HuH-7.5 (cell line): ENCODE measurements around the gene RXRA.

Experiments used
- DNase-seq: peaks from one replicate; pipeline ENCODE4 v3.0.0; 2011; ENCODE audit warnings: low spot score

The RXRA gene

DNA sequence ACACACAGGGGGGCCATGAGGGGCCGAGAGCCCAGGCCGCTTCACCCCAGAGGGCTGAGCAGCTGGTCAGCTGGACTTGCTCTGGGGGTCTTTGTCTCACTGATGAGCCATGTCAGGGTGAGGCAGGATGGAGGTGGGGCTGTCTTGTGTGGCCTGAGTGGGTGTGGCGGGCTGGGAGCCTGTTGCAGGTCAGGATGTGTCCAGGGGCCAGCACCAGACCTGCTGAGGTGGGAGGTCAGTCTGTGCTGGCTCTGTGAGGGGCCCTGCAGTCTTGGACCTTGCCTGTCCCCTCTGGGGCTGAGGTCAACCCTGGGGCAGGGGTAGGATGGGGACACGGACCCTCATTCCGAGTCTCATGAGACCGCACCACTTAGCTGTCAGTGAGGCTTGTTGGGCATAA is 56.9 kb downstream of the RXRA start:
- DNase-seq = no peak

DNA sequence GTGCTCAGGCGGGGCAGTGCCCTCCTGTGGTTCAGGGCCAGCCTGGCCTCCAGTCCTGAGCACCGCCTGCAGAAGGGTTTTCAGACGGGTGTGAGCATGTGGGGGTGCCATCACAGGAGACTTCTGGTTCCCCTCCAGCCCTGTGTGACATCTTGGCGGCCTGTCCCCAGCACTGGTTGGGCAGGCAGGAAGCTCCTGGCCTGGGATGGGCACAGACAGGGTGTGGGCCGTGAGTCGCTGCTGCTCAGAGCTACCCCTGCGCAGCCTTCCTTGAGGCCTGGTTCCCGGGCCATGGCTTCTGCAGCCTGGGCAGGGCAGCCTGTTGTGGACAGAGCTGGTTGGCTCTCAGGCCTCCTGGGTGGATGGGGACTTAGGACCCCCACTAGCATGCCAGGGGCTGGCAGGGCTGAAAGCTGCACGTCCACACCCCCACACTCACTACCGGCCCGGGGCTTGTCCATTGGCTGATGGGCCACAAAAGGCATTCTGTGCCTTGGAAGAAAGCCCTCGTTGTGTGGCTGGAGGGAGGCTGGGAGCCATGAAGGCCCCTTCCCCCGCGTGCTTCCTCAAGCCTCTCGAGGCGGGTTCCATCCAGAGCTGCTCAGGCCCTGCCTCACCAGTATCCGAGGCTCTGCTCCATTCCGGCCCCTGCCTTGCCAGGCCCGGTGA is 58.7 kb downstream of the RXRA start:
- DNase-seq = no peak

DNA sequence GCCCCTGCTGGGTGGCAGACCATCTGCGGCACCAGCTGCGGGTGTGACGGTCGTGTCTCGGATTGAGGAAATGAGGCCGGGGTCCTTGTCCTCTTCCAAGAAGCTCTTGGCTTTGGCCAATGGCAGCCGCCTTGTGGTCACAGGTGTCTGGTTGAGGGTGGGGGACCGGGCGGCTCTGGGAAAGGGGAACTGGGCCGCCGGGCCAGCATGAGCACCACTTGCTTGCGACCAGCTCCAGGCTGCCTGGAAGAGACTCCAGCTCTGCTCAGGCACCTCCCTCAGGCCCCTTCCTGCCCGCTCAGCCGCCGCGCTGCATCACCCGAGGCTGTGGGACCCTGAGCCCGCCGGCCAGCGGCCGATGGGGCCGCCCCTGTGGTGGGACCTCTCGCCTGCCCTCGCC is 59.7 kb downstream of the RXRA start:
- no peak for DNase-seq

DNA sequence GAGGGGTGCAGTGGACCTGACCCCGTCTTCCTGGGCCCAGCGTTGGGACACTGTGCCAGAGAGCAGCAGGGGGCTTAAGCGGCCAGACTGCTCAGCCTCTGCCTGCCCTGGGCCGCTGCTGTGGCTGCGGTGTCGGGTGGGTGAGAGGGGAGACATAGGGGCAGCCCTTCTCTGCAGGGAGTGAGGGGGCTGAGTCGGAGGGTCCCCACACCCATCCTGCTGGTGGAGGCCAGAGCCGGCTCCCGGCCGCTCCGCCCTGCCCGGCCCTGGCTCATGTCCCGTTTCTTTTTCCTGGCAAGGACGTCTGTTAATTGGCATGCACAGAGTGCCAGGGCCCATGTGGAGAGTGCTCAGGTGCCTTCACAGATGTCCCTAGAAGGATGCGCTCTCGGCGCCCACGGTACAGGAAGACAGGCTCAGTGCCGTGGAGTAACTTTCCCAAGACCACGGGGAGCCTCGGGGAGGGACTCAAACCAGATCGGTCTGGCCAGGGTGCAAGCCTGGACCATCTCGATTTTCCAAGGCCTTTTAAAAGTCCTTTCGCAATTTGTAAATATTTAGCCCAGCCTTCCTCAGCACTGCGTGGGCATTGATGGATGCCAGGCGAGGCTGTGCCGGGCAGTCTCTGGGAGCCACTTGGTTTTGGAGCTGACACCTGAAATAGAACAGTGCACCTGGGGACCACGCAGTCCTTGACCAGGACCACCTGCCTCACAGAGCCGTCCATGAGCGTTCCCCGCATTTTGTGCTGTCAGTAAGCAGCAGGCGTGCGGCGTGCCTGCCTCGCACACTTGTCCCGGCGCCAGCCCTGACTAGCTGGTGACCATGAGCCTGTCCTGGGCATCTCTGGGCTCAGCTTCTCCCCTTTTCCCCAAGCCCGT is 60.9 kb downstream of the RXRA start:
- DNase-seq = no peak

DNA sequence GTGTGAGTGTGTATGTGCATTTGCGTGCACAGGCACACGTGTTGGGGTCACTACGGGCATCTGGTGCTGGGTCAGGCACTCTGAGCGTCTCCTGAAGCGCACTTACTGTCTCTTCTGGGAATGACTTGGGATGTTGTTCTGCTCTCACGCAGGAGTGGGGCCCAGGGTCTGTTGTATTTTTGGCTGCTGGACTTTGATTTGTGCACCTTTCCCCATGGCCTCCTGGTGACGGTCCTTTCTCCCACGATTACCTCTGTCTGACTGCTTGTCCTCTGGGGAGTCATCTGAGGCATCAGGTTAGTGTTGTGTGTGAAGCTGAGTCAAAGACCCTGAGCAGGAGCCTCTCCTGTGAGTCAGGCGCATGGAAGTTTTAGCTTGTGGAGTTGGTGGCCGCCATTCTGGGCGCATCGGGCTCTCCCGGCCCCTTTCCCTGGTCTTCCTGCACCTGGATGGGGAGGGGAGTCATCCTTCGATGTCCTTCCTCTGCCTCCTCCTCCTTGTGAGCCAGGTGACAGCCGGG is 62.1 kb downstream of the RXRA start:
- no peak for DNase-seq

DNA sequence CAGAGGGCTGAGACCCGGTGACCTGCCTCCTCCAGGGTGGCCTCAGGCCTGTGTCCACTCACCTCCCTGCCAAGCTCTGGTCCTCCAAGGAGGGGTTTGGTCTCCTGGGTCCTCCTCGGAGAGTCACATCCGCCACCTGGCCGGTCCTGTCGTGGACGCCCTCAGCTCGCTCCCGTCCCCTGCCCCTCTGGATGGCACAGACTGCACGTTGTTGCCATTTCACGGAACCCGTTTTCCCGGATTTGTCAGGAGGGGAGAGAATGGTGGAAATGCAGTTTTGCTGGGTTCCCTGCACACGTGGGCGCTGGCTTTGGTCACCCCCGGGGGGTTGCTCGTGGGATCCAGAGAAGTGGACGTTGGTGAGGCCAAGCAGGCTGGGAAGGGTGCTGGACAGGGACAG is 62.7 kb downstream of the RXRA start:
- no peak for DNase-seq

DNA sequence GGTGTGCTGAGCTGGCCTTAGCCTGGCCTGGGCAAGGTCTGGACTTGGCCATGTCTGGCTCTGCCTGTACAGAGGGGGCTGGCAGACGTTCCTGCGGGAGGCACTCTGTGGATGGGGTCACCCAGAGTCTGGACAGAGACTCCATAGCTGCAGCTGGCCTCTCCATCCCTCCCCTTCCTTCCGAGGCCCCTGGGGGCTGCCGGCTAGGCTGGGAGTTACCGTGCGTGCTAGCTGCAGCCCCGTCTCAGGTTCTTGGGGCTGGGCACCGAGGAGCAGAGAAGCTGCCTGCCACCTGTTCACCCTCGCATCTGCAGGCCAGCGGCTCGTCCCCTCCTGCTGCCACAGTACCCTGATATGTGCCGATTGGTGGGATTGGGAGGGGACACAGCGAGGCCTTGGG is 63.4 kb downstream of the RXRA start:
- DNase-seq = no peak

DNA sequence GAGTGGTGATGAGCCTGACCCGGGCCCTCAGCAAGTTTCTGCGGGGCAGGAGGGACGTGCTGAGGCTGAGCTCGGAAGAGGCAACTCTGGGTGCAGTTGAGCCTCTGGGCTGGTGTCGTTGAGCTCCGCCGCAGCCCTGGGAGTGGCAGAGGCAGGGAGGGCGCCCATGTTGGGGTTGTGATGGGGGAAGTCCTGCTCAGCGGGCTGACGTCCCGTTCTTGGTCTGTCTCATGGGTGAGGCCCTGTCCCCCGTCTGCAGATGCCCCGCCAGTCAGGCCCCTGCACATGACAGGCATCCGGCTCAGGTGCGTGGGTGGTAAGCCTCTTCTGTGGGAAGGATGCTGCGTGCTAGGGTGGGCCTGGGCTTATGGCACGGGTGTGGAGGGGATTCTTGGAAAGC is 64.3 kb downstream of the RXRA start:
- DNase-seq = no peak

DNA sequence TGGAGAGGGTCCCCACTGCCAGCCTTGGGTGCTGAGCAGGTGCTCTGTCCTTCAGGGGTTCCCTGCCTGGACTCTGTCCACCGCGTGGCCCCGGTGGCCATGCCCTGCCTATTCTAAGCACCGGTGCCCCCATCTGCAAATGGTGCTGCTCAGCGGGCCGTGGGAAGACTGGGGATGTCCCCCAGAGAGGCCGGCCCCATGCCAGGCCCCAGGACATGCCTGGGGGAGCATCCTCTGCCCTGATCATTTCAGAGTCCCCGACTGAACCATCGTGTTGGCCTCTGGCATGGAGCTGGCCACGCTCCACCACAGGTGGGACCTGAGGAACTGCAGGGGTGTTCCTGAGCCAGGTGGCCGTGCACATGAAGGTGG is 64.7 kb downstream of the RXRA start:
- no peak for DNase-seq

DNA sequence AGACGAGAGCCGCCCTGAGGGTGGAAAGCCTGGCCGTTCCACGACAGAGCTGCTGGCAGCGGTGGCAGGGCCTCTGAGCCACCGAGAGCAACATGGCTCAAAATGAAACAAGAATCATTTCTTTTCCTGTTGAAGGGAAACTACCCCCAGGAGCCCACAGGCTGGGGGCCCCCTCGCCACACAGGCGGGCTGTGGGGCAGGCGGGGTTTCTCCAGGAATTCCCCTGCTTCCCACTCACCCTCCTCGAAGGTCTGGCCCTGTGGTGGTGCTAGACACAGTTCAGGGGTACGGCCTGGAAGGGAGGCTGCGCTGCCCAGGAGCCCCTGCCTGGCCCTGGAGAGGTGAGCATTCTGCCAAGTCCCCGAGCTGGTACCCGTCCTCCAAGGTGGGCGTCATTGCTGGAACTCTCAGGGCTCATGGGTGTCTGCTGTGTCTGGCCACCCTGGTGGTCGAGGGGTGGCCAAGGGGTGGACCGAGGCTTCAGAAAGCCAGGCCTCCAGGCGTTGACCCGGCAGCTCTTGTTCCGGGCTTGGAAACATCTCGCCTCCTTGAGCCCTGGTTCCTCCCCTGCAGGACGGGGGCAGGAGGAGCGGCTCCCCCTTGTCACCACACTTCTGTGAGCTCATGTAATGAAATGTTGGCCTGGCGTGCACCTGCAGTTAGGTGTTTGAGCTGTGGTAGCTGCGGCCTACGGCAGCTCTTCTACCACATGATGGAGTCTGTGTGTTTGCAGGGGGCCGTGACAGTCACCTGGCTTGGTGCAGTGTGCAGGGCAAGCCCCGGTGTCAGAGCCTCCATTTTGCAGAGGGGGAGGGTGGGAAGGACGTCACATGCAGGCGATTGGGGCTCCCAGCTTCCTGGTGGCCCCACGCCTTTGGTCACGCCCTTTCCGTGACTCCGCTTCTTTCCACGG is 65.3 kb downstream of the RXRA start:
- no peak for DNase-seq

DNA sequence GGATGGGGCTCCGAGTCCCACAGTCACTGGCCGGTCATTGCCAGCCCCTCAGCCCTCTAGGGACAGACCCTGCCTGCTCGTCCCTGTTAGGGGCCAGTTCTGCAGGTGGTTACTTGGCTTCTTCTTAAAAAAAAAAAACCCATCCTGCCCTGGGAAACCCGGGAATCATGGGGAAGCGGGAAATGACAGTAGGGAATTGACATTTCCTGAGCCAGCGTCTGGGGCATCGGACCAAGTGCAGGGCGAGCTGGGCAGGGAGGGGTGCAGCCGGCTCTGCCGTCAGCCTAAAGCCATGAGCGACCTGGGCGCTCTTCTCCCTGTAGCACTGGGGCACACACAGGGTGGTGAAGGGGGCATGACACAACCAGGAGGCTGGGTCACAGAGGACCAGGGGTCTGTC is 66.6 kb downstream of the RXRA start:
- DNase-seq = no peak

DNA sequence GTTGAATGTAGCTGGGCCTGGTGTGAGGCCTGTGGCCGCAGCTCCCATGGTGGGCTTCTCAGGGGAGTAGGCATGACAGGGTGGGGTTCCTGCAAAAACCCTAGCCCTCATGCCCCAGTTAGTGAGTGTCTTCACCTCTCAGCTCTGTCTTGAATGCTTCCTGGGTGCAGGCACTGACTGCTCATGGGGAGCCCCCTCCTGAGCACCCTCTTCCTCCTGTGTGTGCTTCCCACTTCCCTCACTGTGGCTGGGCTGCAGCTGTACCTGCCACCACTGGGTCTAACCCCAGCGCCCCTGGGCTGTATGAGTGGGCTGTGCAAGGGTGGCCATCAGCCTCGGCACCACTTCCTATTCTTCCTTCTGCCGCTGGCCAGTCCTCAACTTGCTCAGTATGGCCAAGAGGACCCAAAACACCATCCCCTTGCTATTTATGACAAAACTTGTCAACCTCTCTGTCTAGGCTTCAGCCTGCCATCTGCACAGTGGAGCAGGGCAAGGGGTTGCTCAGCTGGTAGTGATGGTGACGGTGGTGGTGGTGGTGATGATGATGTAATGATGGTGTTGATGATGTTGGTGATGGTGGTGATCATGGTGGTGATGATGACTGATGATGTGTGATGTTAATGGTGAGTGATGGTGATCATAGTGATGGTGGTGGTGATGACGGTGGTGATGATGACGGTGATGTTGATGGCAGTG is 67.5 kb downstream of the RXRA start:
- no peak for DNase-seq

DNA sequence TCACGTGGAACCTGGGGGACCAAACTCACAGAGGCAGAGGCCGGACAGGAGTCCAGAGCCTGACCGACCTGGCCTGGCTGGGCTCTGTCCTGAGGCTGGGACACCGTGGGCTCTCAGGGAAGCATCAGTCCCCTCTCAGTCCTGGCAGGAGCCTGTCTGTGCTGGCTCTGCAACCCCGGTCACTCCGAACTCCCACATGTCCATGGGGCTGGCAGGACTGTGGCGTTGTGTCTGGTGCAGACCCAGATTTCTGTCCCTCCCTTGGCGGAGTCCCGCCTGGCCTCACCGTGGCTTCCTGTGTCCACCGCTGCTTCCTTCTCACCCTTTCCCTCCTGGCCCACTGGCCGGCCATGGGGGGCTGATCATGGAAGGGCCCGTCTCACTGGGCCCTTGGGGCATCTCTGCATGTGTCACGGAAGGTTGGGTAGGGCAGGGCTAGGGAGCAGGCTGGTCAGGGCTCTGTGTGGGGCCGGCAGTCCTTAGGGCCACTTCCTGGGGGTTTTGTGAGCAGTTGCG is 68.8 kb downstream of the RXRA start:
- DNase-seq = no peak

DNA sequence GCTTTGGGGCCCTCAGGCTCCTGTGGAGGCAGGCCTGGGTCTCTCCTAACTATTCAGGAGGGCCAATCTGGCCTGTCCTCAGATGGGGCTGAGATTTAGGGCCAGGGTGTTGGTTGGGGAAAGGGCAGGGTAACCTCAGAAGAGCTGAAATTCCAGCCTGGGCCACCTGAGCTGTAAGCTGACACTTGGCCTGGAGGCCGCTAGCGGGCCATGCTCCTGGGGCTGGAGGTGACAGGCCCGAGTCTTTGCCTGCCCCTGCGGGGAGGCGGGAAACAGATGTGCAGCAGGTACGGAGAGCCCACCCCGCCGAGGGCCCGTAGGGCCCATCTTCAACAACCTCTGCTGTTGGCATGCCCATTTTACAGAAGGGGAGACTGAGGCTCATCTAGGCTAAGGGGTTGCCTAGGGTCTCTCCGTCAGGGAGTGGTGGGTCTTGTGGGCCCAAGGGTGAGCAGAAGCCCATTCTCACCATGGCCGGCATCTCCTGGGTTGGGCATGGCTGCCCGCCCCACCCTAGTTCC is 69.5 kb downstream of the RXRA start:
- no peak for DNase-seq

DNA sequence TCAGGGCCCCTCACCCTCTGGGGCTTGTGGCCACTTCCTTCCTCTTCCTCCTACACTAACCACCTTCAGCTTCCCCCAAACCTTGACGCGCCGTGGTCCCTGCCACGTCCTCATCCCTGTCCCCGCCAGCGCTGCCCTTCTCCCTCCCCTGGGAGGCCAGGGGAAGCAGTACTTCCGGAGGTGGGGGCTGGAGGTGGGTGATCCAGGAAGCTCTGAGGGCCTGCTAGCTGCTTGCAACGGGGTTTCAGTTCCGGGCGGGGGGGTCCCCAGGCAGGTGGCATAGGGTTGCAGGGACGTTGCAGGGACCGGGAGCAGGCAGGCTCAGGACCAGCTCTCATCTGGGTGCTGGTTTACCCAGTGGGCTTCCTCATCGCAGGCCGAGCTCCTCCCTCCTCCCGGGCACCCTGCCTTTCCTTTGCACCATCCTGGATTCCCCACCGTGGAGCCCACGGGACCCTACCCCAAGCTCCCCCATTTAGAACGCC is 70.0 kb downstream of the RXRA start:
- no peak for DNase-seq

DNA sequence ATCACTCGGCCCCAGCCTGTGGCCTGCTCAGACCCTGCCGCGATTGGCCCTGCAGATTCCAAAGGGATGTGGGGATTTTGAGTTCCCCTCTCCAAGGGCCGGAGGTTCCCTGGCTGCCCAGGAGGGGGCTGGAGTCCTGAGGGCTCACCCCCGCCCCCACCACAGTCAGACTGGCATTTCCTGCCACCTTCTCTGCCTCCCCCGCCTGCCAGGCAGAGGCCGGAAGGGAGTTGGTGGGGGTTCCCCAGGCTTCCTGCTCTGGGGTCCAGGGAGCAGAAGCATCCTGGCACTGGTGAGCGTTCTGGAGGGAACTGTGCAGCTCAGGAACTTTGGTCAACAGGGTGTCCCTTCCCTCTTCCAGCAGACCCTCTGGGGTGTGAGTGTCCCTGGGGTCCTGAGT is 70.6 kb downstream of the RXRA start:
- DNase-seq = no peak

DNA sequence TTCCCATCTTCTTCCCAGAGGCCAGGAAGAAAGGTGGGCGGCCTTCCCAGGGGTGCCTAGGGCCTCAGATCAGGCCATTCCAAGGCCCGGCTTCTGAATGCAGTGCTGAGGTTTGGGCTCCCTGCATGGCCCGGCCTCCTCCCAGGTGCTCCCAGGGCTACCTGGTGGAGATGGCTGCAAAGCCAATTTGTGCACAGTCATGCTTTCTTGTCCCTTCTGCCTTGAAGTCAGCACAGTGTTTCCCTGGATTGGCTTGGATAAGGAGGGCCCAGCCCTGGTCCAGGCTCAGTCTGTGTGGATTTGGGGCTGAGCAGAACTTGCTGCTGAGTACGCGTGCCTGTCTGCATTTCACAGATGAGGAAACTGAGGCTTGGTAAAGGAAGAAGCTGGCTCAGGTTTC is 72.5 kb downstream of the RXRA start:
- DNase-seq = no peak

DNA sequence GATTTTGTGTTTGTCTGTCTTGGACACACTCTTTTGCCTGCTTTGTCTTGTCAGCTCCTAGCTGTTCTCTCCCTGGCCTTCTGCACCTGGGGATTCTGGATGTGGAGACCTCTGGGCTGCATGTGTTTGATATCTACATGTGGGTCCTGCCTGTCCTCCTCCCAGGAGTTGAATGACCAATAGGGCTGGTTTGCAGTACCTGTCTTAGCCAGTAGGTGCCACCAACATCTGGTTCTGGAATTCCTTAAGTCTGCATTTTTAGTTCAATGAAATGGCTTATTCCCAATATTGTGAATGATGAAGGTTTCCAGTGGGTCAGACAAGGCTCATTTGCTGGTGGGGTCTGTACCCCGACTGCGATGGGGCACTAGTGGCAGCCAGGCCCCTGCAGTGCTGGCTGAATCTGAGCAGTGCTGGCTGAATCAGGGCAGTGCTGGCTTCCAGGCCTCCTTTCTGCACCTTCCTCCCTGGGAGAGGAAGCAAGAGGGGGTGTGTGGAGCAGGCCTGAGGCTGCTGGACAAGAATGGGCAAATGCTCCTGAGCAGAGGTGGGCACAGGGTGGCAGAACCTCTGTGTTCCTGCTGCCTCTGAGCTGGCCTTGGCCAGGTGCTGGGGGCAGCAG is 73.3 kb downstream of the RXRA start:
- DNase-seq = no peak

DNA sequence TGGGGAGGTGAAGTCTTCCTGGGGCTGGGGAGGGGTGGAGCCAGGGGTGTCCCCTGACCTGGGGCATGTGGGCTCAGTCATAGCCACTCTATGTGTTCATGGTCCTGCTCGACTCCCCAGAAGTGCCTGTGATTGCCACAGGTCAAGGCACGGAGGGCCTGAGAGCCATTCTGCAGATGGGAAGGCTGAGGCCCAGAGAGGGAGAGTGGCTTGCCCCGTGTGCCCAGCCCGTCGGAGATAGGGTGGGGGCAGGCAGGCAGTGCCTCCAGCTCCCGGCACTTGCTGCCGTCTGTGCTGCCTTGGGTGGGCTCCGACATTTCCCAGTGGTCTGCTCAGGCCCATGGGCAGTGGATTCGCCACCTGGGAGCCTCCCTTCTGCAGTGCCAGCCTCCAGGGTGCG is 74.0 kb downstream of the RXRA start:
- DNase-seq = no peak

DNA sequence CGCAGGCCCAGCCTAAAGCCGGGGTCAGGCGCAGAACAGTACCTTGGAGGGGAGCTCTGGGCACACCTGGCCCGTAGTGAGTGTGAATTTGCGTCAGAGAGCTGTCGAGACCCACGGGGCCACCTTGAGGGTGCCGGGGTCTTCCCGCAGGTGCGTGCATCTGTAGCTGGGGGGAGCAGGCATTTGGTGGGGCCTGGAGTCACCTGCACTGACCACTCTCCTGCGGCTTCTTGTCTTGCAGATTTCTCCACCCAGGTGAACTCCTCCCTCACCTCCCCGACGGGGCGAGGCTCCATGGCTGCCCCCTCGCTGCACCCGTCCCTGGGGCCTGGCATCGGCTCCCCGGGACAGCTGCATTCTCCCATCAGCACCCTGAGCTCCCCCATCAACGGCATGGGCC is 75.1 kb downstream of the RXRA start:
- DNase-seq = no peak

DNA sequence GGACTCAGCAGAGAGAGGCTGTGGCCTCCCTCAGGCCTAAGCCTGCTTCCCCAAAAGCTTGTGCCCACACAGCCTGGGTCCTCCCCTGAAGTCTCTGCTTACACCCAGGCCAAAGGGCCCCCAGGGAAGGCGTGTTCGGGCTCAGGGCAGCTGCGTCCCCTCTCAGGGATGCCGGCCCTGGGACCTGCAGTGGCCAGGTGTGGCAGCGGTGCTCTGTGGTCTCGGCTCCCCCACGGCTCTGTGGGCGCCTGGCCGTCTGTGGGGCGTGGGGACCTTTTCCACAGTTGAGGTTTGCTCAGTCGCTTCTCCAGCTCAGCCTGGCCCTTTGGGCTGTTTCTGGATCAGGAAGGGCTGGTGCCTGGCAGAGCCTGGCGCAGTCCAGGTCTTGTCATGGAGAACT is 75.9 kb downstream of the RXRA start:
- no peak for DNase-seq
